Measurements from ENCODE around the gene BPI. TPM values are rescaled to one million over a fixed set of nuclear protein-coding genes. Genes with fewer than 3 reads are reported as not detected.
"Not testable (repeated sequence)": the region's sequence is repeated elsewhere in the genome, so short reads cannot be mapped to it uniquely, and the experiment has no call there.

The BPI gene
- total RNA-seq, 3 donors from 2014 or later: not detected

GRCh38 chr20:38363004-38363747 lies 59.2 kb downstream of the BPI start:
- no peaks in the 10 kb centered on the region for H3K36me3 Mint-ChIP-seq (ENCODE audit: insufficient read depth)
- H3K9me3 Mint-ChIP-seq: no peaks in the 10 kb centered on the region
- DNase-seq: no peak
- no peaks in the 10 kb centered on the region for H3K4me1 Mint-ChIP-seq (ENCODE audit: low read depth)
- H3K4me3 Mint-ChIP-seq: no peak overlapping the region
- ATAC-seq: no peak
- peaks cover 6% of the 10 kb centered on the region for H3K27me3 Mint-ChIP-seq (ENCODE audit: low read depth)

- Mint-ChIP-seq H3K36me3 (ENCODE audit: insufficient read depth) (no peaks in the 10 kb centered on the region), H3K4me1 (ENCODE audit: low read depth) (peaks cover 2% of the 10 kb centered on the region), H3K27me3 (ENCODE audit: low read depth) (peaks cover 4% of the 10 kb centered on the region), H3K4me3 (no peak overlapping the region), H3K9me3 (no peaks in the 10 kb centered on the region)
- ATAC-seq (no peak), DNase-seq (no peak)
Measured at GRCh38 chr20:38369389-38369788, 65.4 kb downstream of the BPI start.

GRCh38 chr20:38372806-38373205 lies 68.8 kb downstream of the BPI start:
- DNase-seq (no peak), ATAC-seq (no peak)
- Mint-ChIP-seq H3K27me3 (ENCODE audit: low read depth) (peaks cover 2% of the 10 kb centered on the region), H3K36me3 (ENCODE audit: insufficient read depth) (no peaks in the 10 kb centered on the region), H3K4me3 (no peak overlapping the region), H3K4me1 (ENCODE audit: low read depth) (peaks cover 2% of the 10 kb centered on the region), H3K9me3 (no peaks in the 10 kb centered on the region)

GRCh38 chr20:38373231-38373867 lies 69.4 kb downstream of the BPI start:
- H3K4me1 Mint-ChIP-seq (ENCODE audit: low read depth): peaks cover 2% of the 10 kb centered on the region
- ATAC-seq (no peak), DNase-seq (no peak)
- H3K36me3 Mint-ChIP-seq (ENCODE audit: insufficient read depth): no peaks in the 10 kb centered on the region
- H3K27me3 Mint-ChIP-seq (ENCODE audit: low read depth): peaks cover 2% of the 10 kb centered on the region
- H3K9me3 Mint-ChIP-seq: no peaks in the 10 kb centered on the region
- H3K4me3 Mint-ChIP-seq: no peak overlapping the region

- H3K36me3 Mint-ChIP-seq (ENCODE audit: insufficient read depth): no peaks in the 10 kb centered on the region
- H3K9me3 Mint-ChIP-seq: no peaks in the 10 kb centered on the region
- ATAC-seq: no peak
- peaks cover 2% of the 10 kb centered on the region for H3K4me1 Mint-ChIP-seq (ENCODE audit: low read depth)
- peaks cover 2% of the 10 kb centered on the region for H3K27me3 Mint-ChIP-seq (ENCODE audit: low read depth)
- no peak for DNase-seq
- no peak overlapping the region for H3K4me3 Mint-ChIP-seq
Measured at GRCh38 chr20:38373898-38374297, 69.9 kb downstream of the BPI start.

GRCh38 chr20:38377039-38377685 lies 73.2 kb downstream of the BPI start:
- Mint-ChIP-seq H3K27me3 (ENCODE audit: low read depth) (peaks cover 4% of the 10 kb centered on the region), H3K36me3 (ENCODE audit: insufficient read depth) (no peaks in the 10 kb centered on the region), H3K4me1 (ENCODE audit: low read depth) (no peaks in the 10 kb centered on the region), H3K4me3 (no peak overlapping the region), H3K9me3 (no peaks in the 10 kb centered on the region)
- no peak for DNase-seq
- no peak for ATAC-seq

- H3K9me3 Mint-ChIP-seq; H3K4me3 Mint-ChIP-seq; H3K4me1 Mint-ChIP-seq (ENCODE audit: low read depth); H3K36me3 Mint-ChIP-seq (ENCODE audit: insufficient read depth); DNase-seq; H3K27me3 Mint-ChIP-seq (ENCODE audit: low read depth); ATAC-seq: not testable (repeated sequence)
Measured at GRCh38 chr20:38377838-38378237, 73.9 kb downstream of the BPI start.

GRCh38 chr20:38383147-38383546 lies 79.2 kb downstream of the BPI start:
- Mint-ChIP-seq H3K27me3 (ENCODE audit: low read depth) (peaks cover 28% of the 10 kb centered on the region), H3K4me3 (no peak overlapping the region), H3K9me3 (no peaks in the 10 kb centered on the region), H3K36me3 (ENCODE audit: insufficient read depth) (no peaks in the 10 kb centered on the region), H3K4me1 (ENCODE audit: low read depth) (no peaks in the 10 kb centered on the region)
- no peak for ATAC-seq
- no peak for DNase-seq

GRCh38 chr20:38386004-38386403 lies 82.0 kb downstream of the BPI start:
- DNase-seq (no peak), ATAC-seq (no peak)
- Mint-ChIP-seq H3K27me3 (ENCODE audit: low read depth) (peaks cover 30% of the 10 kb centered on the region), H3K36me3 (ENCODE audit: insufficient read depth) (no peaks in the 10 kb centered on the region), H3K4me3 (no peak overlapping the region), H3K9me3 (peaks cover 4% of the 10 kb centered on the region), H3K4me1 (ENCODE audit: low read depth) (no peaks in the 10 kb centered on the region)

GRCh38 chr20:38386851-38387250 lies 82.9 kb downstream of the BPI start:
- no peak for ATAC-seq
- H3K36me3 Mint-ChIP-seq (ENCODE audit: insufficient read depth): no peaks in the 10 kb centered on the region
- no peaks in the 10 kb centered on the region for H3K4me1 Mint-ChIP-seq (ENCODE audit: low read depth)
- peaks cover 4% of the 10 kb centered on the region for H3K9me3 Mint-ChIP-seq
- no peak overlapping the region for H3K4me3 Mint-ChIP-seq
- H3K27me3 Mint-ChIP-seq (ENCODE audit: low read depth): peaks cover 28% of the 10 kb centered on the region
- no peak for DNase-seq

Other genes with a start within 250 kb of the BPI start
- gene TGM2, start 138.9 kb upstream of the BPI start, total RNA-seq: under 1 TPM; 0.52 to 0.71 (median 0.63) TPM
- gene KIAA1755, start 43.4 kb upstream of the BPI start, total RNA-seq: not detected
- under 1 TPM; 0.10 to 0.18 (median 0.14) TPM for gene LBP, start 42.3 kb downstream of the BPI start, total RNA-seq
- 100 to 1,000 TPM; 138 to 310 (median 239) TPM for gene SNHG17, start 131.2 kb downstream of the BPI start, total RNA-seq
- gene RALGAPB, start 168.7 kb downstream of the BPI start, total RNA-seq: 10 to 100 TPM; 23.7 to 25.5 (median 24.8) TPM

All from activated T-cell treated with anti-CD3 and anti-CD28 coated beads, Interleukin-2, amount 50 U/mL, for 4 hours (primary cell).